HG02852 (cell line): ENCODE data around the gene SUPT4H1.
"Not testable (repeated sequence)": the region's sequence is repeated elsewhere in the genome, so short reads cannot be mapped to it uniquely, and the experiment has no call there.

ENCODE experiments used
- ATAC-seq: cut with Tn5 transposase; IDR thresholded peaks from one replicate; pipeline ENCODE4 v1.9.1; 2021; ENCODE audit warnings: mild to moderate bottlenecking, moderate library complexity; ENCODE audit not compliant: unreplicated experiment

SUPT4H1 gene

DNA sequence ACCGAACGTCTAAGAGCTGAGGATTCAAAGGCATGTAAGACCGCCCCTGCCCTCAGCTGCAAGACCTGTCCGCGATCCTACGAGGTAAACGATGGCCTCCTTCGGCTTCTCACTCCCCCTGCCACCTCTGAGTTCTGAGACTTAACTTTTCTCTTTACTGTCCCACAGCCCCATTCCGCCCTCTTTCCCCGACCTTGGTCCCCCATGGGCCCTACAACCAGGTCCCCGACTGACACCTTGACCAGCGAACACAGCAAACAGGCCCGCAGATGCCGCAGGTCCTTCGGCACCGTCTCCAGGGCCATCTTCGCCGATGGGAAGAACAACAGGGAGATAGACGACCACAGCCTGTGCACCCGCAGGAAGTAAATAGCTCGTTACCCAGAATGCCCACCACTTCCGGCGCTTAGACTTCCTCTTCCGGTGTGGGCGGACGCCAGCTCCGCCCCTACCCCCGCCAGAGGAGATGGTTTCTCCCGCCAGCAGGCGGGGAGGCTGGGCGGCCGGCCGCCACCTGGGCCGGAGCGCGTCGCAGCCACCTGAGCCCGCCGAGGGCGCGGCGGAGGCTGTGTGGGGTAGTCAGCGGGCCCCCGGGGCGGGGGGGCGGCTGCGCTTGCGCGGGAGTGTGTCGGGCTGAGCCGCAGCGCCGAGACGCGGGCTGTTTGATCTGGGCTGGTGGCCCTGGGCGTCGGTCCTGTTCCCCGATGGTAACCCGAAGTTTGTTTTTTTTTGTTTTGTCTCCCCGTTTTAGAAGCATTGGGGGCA, at the start of gene SUPT4H1:
SUPT4H1 (minus strand) TSS at position 371 of the 765 bp plus-strand sequence; CDS start at position 305, 66 bp downstream.
- peak; percentile 80 for ATAC-seq

DNA sequence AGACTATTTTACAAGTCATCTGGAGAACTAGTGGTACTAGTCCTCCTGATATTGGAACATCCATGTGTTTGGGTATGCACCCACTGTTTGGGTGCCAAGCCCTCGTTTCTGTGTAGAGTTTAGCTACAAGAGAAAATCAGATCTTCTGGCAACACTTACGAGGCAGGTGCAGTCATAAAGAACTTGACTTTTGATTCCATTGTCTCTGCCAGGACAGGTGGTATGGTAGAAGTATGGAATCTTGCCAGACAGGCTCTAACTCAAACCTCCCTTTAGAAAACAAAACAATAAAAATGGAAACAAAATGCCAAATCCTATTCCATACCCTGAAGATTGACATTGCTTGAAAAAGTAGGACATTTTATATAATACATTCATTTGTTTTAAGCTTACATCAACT, 49.3 kb upstream of the SUPT4H1 start:
- no peak for ATAC-seq

DNA sequence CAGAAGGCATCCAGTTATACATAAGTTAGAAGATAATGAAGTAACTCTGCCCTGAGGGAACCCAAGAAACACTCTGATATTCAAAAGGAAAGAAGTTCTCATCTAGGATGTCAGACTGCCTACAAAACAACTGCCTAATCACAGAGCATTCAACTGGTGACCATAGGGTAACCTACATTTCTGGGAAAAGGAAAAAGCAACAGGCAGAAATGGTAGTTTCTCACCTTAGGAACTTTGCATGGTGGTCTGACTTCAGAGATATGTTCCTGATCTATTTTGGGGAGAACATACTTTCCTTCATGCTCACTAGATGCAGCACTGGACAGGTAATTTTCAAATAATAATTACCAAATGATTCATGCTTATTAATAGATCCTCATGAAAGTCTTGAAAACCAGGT, 48.8 kb upstream of the SUPT4H1 start:
- ATAC-seq: no peak

DNA sequence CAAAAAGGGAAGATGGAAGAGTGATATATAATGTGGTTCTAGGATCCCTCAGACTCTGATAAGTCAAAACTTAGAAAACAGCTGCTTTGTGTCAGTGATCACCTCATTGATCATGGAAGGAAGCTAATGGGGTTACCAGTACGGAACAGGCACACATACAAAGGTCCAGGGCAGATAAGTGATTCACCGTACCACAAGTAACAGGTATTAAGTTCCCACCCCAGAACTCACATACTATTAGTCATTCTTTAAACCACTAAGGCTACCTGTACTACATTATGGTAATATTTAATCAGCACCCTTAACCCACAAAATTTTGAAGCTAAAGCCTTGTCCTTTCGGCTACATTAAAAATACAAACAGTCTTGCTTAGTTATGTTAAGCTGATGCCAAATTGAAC, 48.0 kb upstream of the SUPT4H1 start:
- ATAC-seq: no peak

DNA sequence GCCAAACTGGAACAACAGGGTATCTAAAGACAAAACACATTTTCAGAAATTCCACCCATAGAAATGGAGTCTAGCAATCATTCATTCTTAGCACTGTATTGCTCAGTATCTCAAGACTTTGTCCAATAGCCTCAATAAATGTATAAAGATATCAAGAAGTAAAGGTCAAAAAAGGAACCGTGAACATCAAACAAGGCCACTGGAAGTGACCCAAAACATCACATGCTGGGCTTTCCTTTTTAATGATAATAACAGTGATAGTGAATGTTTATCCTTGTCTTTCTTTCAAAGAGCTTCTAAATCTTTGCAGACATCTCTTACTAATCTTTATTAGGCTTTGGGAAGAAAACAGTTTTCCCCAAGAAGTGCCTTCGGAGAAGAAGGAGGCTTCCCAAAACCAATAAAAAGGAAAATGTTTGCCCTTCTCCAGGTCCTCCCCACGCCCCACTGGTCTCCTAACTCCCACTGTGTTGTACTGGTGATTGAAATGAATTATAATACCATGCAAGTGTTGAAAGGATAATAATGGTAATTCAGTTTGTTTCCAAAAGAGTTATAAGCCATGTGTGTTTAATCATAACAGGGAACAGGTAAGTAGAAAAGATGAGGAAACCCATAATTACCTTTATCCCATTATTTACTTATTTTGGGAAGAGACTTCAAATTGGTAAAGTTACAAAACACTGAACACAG, 46.7 kb upstream of the SUPT4H1 start:
- no peak for ATAC-seq

DNA sequence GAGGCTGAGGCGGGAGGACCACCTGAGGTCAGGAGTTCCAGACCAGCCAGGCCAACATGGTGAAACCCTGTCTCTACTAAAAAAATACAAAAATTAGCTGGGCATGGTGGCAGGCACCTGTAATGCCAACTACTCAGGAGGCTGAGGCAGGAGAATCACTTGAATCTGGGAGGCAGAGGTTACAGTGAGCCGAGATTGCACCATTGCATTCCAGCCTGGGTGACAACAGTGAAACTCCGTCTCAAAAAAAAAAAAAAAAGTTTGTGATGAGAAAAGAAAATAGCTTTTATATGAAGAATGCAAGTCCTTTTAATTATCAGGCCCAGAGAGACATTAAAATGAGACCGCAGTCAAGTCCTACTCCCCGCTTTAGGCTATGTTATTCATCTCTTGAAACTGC, 45.4 kb upstream of the SUPT4H1 start:
- not testable (repeated sequence) for ATAC-seq

DNA sequence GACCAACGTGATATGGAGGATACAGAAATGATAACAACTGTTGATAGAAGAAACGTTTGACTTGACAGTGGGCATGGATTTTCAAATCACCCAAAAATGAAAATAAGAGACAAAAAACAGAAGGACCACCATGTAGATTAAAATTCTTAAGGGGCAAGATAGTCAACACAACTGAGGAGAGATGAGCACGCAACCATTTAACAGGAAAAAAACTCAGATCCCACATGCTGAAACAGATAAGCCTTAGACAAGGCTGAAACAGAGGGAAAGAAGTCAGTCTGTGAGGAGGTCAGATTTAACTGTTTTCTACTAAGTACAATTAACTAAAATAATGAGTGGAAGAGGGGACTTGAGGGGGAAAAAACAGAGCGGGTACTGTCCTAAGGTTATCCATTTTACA, 44.2 kb upstream of the SUPT4H1 start:
- no peak for ATAC-seq

DNA sequence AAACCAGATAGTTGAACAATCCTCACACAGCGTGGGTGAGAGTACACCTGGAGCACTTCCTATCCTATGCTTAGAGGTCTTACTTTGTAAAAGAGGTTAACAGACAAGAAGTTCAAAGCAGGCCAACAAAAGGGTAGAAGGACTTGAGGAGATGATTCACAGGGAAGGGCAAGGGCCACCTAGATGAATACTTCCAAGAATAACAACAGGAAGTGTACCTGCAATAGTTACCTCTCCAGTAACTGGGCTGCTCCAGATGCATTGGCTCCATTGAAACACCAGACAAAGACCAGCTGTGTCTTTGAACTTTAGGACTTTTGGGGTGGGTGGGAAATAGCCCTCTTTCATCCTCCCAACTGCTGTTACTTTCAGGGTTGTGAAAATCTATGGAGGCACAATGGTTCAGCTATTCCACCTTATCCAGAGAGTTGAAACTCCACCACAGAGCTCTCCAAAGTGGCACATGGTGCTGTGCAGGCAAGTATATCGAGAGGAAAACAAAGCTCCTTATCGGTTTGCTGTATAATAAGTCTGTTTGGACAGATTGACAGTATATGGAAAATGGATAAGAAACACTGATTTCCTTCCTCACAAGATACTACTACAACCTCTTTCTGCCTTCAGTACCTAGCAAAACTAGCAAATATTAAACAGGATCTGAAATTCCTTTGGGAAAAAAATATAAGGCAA, 42.7 kb upstream of the SUPT4H1 start:
- no peak for ATAC-seq

DNA sequence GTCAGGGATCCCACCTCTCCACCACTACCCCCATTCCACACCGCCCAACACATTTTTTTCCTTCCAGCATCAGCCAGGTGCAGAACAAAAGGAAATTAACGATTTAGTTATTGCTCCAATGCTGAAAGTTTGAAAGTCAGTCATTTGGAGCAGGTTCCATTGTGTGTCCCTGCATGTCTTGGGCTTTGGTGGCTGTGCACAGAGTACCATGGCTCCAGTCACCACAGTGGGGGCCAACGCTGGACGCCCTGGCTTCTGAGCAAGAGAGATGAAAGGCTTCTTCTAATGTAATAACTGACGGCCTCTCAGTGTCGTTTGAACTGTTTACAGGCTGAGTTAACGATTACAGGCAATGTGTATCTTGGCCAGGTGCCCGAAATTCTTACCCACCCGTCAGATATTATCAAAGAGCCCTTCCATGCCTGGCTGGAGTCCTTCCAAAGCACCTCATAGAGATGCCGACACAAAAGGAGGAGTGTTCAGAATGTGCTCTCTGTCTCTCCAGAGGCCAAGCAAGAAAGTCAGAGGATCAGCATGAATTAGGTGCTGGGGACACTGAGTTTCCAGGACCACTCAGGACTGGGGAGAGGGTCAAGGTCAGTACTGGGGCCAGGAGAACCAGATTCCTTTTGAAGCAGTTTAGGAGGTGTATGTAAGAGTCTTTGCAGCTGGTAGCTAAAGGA, 39.4 kb upstream of the SUPT4H1 start:
- ATAC-seq: no peak

DNA sequence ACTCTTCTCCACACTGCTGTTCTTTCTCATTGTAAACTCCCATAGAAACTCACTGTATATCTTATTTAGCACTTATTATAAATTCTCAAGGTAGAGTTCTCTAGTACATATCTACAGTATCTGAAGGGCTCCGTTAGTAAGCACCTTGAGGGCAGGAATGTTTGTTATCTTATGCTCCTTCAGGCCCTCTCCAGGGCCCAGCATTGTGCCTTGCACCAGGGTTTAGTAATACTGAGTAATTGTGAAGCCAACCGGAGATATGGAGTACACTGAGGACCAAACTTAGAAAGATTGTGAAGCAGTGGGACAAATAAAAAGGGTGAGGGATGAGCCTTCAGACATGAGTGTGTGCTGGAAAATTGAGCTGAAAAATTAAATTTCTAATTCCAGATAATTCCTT, 38.9 kb upstream of the SUPT4H1 start:
- ATAC-seq: no peak

DNA sequence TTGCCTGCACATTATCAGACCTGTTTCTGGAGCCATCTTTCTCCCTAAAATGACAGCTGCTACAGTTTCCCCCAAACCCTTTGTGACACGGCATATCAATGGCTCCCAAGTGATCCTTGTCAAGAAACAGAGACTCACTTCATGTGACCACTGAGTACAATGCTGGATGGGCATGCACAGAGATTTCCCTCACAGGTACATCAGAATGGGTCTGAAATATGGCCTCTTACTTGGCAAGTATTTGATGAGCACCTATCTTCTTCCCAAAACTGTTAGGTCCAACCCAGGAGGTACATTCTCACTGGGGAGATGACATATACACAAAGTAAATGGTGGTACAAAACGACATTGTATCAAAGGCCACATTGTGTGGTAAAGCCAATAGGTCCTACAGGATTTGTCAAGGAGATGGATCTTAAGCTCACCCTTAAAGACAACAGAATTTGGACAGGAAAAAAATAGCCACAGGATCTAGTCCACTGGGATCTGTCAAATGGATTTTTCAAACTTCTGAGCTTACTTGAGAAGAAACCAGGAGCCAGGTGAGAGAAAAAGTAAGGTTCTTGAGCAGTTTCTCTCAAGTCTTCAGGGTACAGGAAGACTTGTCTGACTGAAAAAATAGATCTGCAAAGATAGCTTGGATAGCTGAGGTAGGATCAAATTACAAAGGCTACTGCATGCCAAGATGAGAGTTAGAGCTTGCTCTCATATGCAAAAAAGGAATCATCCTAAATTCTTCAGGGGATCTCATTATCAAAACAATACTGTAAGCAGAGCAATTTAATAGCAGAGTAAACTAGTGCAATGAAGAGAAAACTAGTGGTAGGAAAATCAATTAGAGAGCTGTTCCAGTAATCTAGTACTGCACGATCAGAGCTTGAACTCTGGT, 36.5 kb upstream of the SUPT4H1 start:
- no peak for ATAC-seq

DNA sequence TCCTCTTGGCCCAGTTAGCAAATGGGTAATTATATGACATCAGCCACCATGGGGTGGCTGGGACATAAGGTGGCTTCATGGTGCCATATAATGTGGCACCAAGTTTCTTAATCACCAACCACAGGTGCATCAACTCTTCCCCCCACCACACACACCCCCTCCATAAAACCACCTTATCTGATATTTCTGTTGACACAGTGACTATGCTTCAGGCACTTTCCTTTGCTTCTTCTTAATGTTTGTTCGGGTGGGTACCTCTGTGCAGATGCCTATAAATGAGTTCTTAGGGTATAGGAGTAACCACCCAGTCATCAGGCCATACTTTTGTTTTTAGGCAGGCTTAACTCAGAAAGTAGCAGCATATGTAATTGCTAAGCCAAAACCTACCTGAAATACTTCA, 35.8 kb upstream of the SUPT4H1 start:
- ATAC-seq: no peak

DNA sequence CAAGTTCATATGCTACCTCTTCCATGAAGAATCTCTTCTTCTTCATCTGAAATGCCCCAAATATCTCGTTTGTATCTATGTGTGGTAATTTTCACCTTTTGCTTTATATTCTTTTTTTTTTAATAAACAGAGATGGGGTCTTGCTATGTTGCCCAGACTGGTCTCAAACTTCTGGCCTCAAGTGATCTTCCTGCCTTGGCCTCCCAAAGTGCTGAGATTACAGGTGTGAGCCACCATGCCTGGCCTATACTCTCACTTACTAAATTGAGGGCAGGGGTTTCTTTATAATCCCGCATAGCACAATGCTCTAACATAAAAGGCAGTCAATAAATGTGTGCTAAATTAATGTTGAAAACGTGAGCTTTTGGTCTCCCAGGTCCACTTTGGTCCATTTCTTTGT, 34.7 kb upstream of the SUPT4H1 start:
- no peak for ATAC-seq

DNA sequence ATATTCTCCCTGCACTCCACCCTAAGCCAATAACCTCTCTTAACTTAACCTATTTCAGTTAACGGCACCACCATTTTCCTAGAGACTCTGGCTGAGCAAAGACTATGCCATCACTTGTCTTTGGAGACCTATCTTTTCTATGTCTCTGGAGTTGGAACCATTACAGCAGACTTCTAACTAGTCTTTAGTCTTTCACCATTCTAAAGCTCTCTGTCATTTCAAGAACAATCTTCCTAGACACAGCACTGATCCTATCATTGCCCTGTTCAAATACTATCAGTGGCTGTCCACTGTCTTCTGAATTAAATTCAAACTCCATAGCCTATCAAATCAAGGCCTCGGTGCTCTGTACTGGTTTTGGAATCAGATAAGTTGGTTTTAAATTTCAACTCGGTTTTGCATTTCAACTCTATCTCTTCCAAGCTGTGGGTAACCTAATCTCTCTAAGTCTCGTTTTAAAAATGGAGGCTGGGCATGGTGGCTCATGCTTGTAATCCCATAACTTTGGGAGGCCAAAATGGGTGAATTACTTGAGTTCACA, 33.4 kb upstream of the SUPT4H1 start:
- no peak for ATAC-seq

DNA sequence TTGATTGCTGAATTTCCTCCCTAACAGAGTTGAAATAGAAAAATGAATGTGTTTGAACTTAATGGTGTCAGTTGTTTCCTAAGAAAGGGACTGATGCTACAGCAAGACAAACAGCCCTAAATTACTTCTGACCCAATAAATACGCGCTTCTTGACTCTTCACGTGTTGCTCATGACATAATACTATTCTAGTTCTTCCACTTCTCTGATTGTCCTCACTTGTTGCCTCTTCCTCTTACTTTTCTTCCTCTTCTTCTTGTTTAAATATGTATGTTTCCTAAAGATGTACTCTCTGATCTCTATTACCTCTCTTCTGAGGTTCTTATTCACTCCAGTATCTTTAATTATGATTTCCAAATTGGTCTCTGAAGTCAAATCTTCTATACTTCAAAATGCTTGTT, 32.9 kb upstream of the SUPT4H1 start:
- no peak for ATAC-seq

DNA sequence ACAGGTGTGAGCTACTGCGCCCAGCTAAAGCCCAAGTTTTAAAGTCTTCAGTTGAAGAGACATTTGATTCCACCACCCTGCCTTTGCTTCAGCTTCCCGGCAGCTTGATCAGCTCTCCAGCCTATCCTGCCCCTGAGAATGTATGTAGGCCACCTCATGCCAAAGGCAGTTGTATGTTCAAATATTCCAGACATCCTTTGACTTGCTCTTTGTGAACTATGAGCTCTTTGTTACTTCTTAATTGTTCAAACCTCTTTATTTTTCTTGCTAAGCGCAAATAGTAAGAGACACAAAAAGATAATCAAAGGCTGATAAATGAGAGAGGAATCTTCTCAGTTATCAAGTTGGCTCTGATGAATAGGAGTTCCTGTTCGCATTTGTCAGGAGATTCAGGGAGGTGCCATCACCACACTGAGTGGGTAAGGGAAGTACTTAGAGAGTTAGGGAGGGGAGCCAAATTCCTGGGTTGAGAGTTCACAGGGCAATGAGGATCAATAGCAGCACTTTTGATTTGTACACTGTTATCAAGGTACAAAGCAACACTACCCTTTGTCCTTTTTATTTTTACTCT, 32.0 kb upstream of the SUPT4H1 start:
- no peak for ATAC-seq

DNA sequence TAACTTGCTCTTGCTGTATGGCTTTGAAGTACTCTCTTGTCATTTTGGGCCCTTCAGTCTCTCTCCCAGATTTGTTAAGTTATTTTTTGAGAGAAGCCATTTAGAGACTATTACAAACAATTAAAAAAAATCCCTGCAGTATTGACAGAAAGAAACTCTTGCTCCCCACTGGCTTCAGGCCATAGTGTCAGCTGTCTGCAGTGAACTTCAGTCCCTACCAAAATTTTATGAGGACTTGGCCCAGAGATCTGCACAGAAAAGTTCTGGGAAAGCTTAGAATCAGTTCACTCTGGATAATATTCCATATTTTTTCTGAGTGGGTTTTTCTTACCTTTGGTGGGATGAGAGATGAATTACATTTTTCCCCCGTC, 30.9 kb upstream of the SUPT4H1 start:
- no peak for ATAC-seq

DNA sequence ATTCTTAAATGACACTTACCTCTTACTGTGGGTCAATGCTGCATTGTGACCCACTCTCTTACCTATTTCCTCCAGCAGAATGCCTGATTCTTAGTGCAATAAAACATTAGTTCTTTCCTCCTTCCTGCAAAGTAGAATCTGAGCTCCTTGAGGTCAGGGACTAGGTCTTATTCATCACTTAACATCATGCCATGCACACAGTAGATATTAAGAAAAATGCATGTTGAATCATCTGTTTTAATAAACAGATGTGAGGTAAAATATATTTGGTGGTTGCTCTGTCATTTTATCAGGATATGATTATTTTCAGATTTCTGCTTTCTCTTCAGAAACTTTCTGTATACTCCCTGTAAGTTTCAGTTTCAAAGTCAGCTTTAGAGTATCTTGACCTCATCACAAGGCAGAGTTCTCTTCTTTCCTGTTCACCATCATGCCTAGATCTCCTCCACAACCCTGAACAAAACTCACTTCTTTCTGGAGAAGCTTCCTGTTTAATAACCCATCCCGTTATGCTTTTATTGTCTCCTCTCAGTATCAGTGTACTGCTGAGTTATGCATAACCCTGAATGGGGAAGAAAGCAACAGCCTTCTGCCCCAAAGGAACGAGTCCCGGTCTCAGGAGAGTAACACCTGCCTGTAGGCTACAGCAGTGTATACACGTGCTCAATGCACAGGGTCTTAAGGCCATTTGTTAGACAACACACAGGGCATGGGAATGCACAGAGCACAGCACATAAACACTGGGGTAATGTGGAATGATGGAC, 30.3 kb upstream of the SUPT4H1 start:
- ATAC-seq: no peak
